Aorta (tissue), 5 donors: ENCODE measurements around the gene FER1L5. TPM values are rescaled to one million over a fixed set of nuclear protein-coding genes. Genes with fewer than 3 reads are reported as not detected.

ENCODE experiments used
- ATAC-seq: fragments of 200-7000 bp; cut with Tn5 transposase; one replicate; pipeline ENCODE4 v1.9.1; 2022; ENCODE audit warnings: moderate library complexity; ENCODE audit not compliant: low FRiP score
- DNase-seq, 2 donors: peaks; one replicate each; pipeline ENCODE4 v3.0.0-alpha.2; 2020
- H3K27ac ChIP-seq, 2 donors: one replicate each; pipeline ENCODE4 v1.5.1; 2013; ENCODE audit warnings: low read length in 2 of 2, mild to moderate bottlenecking in 2 of 2, moderate library complexity in 2 of 2, control low read depth in 1 of 2, inconsistent platforms in 1 of 2, low read depth in 1 of 2
- H3K27me3 ChIP-seq, 2 donors: one replicate each; pipeline ENCODE4 v1.6.1; 2013; ENCODE audit warnings: control low read depth in 1 of 2, low read length in 1 of 2, mild to moderate bottlenecking in 1 of 2, moderate library complexity in 1 of 2; ENCODE audit not compliant: insufficient read depth in 2 of 2, control insufficient read depth in 1 of 2
- H3K36me3 ChIP-seq, 2 donors: one replicate each; pipeline ENCODE4 v1.6.1; 2013; ENCODE audit warnings: control low read depth in 1 of 2, low read length in 1 of 2, mild to moderate bottlenecking in 1 of 2; ENCODE audit not compliant: insufficient read depth in 2 of 2, control insufficient read depth in 1 of 2
- H3K4me1 ChIP-seq, 2 donors: one replicate each; pipeline ENCODE4 v1.6.1; 2013; ENCODE audit warnings: low read length in 2 of 2, control low read depth in 1 of 2, mild to moderate bottlenecking in 1 of 2, moderate library complexity in 1 of 2; ENCODE audit not compliant: insufficient read depth in 2 of 2, control insufficient read depth in 1 of 2
- H3K4me3 ChIP-seq, 2 donors: one replicate each; pipeline ENCODE4 v1.5.1; 2013; ENCODE audit warnings: low read length in 2 of 2, control low read depth in 1 of 2, mild to moderate bottlenecking in 1 of 2
- H3K9me3 ChIP-seq: one replicate; pipeline ENCODE4 v1.6.1; 2013; ENCODE audit warnings: mild to moderate bottlenecking, low read length; ENCODE audit not compliant: control insufficient read depth
- WGBS, 2 donors: extraction: QIAGEN DNeasy Blood & Tissue Kit; methylation state at CpG; one replicate each; pipeline ENCODE4 v1.1.7; 2013; 5-methylcytosine and 5-hydroxymethylcytosine counted together
- intact Hi-C, 2 donors: fragments of 100-400 bp; cut with DNase I; formaldehyde crosslinking; loops; one replicate each; pipeline versions ENCODE4 v1.14.2 to v1.15.0; 2022
- polyA plus RNA-seq, 2 donors: library from polyadenylated mRNA; stranded (reverse); fragments of 200-250 nt; gene quantifications; one replicate each; pipeline ENCODE4 v1.2.3, GENCODE V29; 2013
- total RNA-seq, 2 donors: library from RNA; stranded (reverse); fragmentation: NEBNext Ultra II Directional; extraction: Animal tissue kit (Norgen Biotek cat#: 25700); gene quantifications; one replicate each; pipeline ENCODE4 v1.2.1, GENCODE V29; 2021
- donor health status: healthy with polysubstance abuse.
- donor health status: Bipolar disorder and iron deficiency.
- donor health status: DM: no; HTN: no; CAD: no.
- donor health status: DM: no; HTN: no; CAD: no.
- donor health status: DM: yes; HTN: yes; CAD: no.

FER1L5 gene
- total and polyA plus RNA-seq, 4 donors, result 0.05 to 0.42 (median 0.10) TPM; not detected in 1

- ATAC-seq, result no peak
- 6 to 14% methylated on average over 2 of the region's 2 CpGs for WGBS, 2 donors
- intact Hi-C loops, result no loop called here
- Histone ChIP-seq H3K27me3 (no peaks in the 10 kb centered on the region), H3K27ac (no peak overlapping the region), H3K4me3 (no peak overlapping the region), H3K36me3 (peaks cover 1 to 3% of the 10 kb centered on the region in 2 donors), H3K4me1 (peaks cover 0 to 2% of the 10 kb centered on the region in 2 donors), H3K9me3 (no peaks in the 10 kb centered on the region)
- no peak for DNase-seq
These were observed 16.0 kb upstream of the FER1L5 start for GRCh38 chr2:96626553-96626942.

DNA sequence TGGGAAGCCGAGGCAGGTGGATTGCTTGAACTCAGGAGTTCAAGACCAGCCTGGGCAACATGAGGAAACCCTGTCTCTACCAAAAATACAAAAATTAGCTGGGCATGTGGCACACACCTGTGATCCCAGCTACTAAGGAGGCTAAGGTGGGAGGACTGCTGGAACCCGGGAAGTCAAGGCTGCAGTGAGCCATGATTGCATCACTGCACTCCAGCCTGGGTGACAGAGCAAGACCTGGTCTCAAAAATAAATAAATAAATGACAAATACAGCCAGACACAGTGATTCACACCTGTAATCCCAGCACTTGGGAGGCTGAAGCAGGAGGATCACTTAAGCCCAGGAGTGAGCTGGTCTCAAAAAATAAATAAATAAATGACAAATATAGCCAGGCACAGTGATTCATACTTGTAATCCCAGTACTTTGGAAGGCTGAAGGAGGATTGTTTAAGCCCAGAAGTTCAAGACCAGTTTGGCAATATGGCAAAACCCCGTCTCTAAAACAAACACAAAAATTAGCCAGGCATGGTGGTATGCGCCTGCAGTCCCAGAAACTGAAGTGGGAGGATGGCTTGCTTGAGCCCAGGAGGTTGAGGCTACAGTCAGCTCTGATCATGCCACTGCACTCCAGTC lies 10.6 kb upstream of the FER1L5 start:
- WGBS, 2 donors, result 44 to 49% methylated on average over 4 of the region's 4 CpGs
- H3K9me3 ChIP-seq, result no peaks in the 10 kb centered on the region
- ATAC-seq (peak; percentile 33), DNase-seq (no peak)
- peak overlapping the region in 1 of 2 donors; percentile 64 for H3K27ac ChIP-seq
- no peaks in the 10 kb centered on the region for H3K27me3 ChIP-seq
- intact Hi-C loops, result loop anchor here (5.0 to 10.0 kb wide), 3 partner anchors 97 to 133 kb away; partner anchors contain the start of genes ARID5A (in 1 of the 2) and CNNM4 (in 1 of the 2)
- H3K4me1 ChIP-seq, result no peaks in the 10 kb centered on the region
- peaks cover 1 to 3% of the 10 kb centered on the region in 2 donors for H3K36me3 ChIP-seq
- H3K4me3 ChIP-seq, result no peak overlapping the region

DNA sequence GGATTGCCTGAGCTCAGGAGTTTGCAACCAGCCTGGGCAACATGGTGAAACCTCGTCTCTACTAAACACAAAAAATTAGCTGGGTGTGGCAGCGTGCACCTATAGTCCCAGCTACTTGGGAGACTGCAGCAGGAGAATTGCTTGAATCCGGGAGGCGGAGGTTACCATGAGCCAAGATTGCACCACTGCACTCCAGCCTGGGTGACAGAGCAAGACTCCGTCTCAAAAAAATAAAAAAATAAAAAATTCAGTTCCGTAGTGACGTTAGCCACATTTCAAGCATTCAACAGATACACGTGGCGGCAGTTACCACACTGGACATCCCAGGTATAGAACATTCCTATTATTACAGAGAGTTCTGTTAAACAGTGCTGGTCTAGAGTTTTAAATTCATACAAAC lies 8.9 kb upstream of the FER1L5 start:
- DNase-seq (no peak), ATAC-seq (no peak)
- H3K27me3 ChIP-seq, result no peaks in the 10 kb centered on the region
- no peak overlapping the region for H3K4me3 ChIP-seq
- peaks cover 0 to 1% of the 10 kb centered on the region in 2 donors for H3K36me3 ChIP-seq
- H3K9me3 ChIP-seq, result no peaks in the 10 kb centered on the region
- intact Hi-C loops, result loop anchor here (5.0 to 10.0 kb wide), 3 partner anchors 99 to 131 kb away; partner anchors contain the start of genes ARID5A (in 1 of the 2) and CNNM4 (in 1 of the 2)
- no peak overlapping the region for H3K27ac ChIP-seq
- WGBS, 2 donors, result 82 to 88% methylated on average over 9 of the region's 9 CpGs
- no peaks in the 10 kb centered on the region for H3K4me1 ChIP-seq

DNA sequence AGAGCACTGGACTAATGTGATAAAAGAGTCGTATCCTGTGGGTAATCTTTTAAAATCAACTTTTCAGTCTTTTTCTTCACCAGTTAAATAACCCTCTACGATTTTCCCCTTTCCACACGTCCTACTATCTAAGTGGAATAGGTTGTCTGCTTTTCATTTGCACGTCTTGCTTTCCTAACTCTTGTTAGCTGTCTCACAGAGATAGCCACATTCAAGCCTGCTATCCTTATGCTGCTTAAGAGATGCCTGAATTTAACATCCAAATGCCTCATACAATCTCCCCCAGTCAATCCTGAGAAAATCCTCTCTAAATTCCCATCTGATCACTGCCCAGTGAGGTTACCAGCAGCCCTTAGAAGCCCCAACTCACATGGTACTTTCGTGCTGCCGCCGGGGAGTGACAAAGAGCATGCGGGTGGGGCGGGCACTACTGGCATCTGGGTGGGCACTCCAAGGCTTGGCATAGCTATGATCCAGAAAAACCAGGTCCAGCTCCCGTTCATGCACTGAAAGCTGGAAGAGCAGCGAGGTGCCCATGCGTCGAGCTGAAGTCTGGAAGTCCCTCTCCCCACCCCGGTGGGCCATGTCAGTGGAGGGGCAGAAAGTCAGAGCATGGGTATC lies 5.9 kb upstream of the FER1L5 start:
- ATAC-seq, result peak; percentile 3
- peak in 1 of 2 donors; percentile 65 for DNase-seq
- Histone ChIP-seq H3K27ac (peak overlapping the region in 1 of 2 donors; percentile 41), H3K36me3 (no peaks in the 10 kb centered on the region), H3K27me3 (no peaks in the 10 kb centered on the region), H3K4me1 (no peaks in the 10 kb centered on the region), H3K9me3 (no peaks in the 10 kb centered on the region), H3K4me3 (peak overlapping the region; percentile 58 to 77)
- WGBS, 2 donors, result 2% methylated on average over 14 of the region's 14 CpGs
- intact Hi-C loops, result loop anchor here (5.0 to 10.0 kb wide), 5 partner anchors 41 to 128 kb away; partner anchors contain the start of genes CNNM4 (in 2 of the 2), ARID5A (in 1 of the 2) and LMAN2L (in 1 of the 2)

- no peaks in the 10 kb centered on the region for H3K36me3 ChIP-seq
- ATAC-seq, result peak; percentile 94
- intact Hi-C loops, result loop anchor here (1.0 to 10.0 kb wide), 6 partner anchors 28 to 127 kb away; partner anchors contain the start of genes CNNM4 (in 2 of the 2), ARID5A (in 1 of the 2) and LMAN2L (in 1 of the 2)
- H3K27ac ChIP-seq, result peak overlapping the region; percentile 85 to 88
- peak; percentile 95 to 96 for DNase-seq
- WGBS, 2 donors, result 1% methylated on average over 44 to 50 of the region's 50 CpGs
- no peaks in the 10 kb centered on the region for H3K4me1 ChIP-seq
- no peaks in the 10 kb centered on the region for H3K27me3 ChIP-seq
- peak overlapping the region; percentile 58 to 77 for H3K4me3 ChIP-seq
- H3K9me3 ChIP-seq, result no peaks in the 10 kb centered on the region
These were observed 5.0 kb upstream of the FER1L5 start for GRCh38 chr2:96637385-96638143.

DNA sequence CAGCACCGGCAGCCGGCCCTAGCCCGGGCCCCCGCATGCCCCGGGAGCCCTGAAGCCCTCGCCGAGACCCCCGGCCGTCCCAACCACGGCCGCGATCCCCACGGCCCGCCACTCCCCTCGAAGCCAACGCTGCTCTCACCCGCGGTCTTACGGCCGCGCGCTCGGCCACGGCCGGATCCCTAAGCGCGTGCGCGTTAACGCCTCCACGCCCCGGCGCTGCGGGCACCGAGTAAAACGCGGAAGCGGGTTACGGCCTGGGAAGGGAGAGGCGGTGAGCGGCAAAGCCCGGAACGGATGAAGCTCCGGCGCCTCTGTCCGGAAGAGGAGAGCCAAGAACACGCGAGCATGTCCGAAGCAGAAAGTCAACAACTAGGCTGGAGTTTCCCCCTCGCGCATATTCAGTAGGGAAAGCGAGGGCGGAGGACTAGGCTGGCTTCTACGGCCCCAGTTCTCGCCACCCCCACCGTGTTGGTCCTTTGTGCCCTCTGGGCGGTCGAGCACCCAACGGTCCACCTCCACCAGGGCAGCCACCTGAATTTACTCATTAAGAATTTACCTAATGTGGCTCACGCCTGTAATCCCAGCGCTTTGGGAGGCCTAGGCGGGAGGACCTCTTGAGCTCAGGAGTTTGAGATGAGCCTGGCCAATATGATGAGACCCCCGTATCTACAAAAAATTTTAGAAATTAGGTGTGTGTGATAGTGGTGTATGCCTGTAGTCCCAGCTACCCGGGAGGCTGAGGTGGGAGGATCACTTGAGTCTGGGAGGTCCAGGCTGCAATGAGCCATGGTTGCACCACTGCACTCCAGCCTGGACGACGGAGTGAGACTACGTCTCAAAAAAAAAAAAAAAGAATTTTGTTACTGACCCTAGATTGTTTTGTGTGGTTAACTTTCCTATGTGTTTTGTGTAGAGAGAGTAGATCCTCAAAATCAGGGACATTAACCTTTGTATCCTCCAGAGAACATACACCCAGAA lies 4.1 kb upstream of the FER1L5 start, which contains the start of gene KANSL3:
Gene KANSL3, minus strand, starts transcription at position 169 of the 978 bp plus-strand sequence. CDS start 1,177 bp downstream, outside the sequence.
- intact Hi-C loops, result loop anchor here (1.0 to 10.0 kb wide), 6 partner anchors 27 to 126 kb away; partner anchors contain the start of genes CNNM4 (in 2 of the 2), ARID5A (in 1 of the 2) and LMAN2L (in 1 of the 2)
- Histone ChIP-seq H3K27me3 (no peaks in the 10 kb centered on the region), H3K9me3 (no peaks in the 10 kb centered on the region), H3K27ac (peak within 1 kb of the TSS; percentile 85 to 88), H3K4me1 (no peaks in the 10 kb centered on the region), H3K36me3 (no peaks in the 10 kb centered on the region), H3K4me3 (peak within 1 kb of the TSS; percentile 58 to 77)
- ATAC-seq (peak; percentile 96), DNase-seq (peak; percentile 95 to 96)
- WGBS, 2 donors, result 7% methylated on average over 60 to 67 of the region's 67 CpGs

- intact Hi-C loops, result no loop called here
- WGBS, 2 donors, result 92 to 95% methylated on average over 6 of the region's 6 CpGs
- Histone ChIP-seq H3K36me3 (no peaks in the 10 kb centered on the region), H3K4me3 (no peak overlapping the region), H3K27ac (no peak overlapping the region), H3K27me3 (no peaks in the 10 kb centered on the region), H3K4me1 (no peaks in the 10 kb centered on the region), H3K9me3 (no peaks in the 10 kb centered on the region)
- ATAC-seq (no peak), DNase-seq (no peak)
These were observed 5.1 kb downstream of the FER1L5 start for GRCh38 chr2:96647681-96648080.
